Activated CD8-positive, alpha-beta memory T cell treated with anti-CD3 and anti-CD28 coated beads, Interleukin-2, amount 50 U/mL, for 24 hours (primary cell): ENCODE data around the gene ZBTB33.

ENCODE experiments used
- DNase-seq: peaks from one replicate; pipeline ENCODE4 v3.0.0-alpha.2; 2020; ENCODE audit errors: extremely low read depth

Gene ZBTB33

GRCh38 chrX:120250522-120251271 lies at the start of gene ZBTB33:
ZBTB33 (plus strand) TSS chrX:120250812; CDS start chrX:120253416, 2,604 bp downstream.
- DNase-seq = peak; percentile 57

- no peak for DNase-seq
These were observed 49.8 kb upstream of the ZBTB33 start for GRCh38 chrX:120200851-120201250.

GRCh38 chrX:120205816-120206753 lies 44.5 kb upstream of the ZBTB33 start:
- no peak for DNase-seq

- DNase-seq = no peak
These were observed 43.5 kb upstream of the ZBTB33 start for GRCh38 chrX:120207009-120207605.

- DNase-seq = peak; percentile 19
These were observed 37.0 kb upstream of the ZBTB33 start for GRCh38 chrX:120213438-120214265.

- no peak for DNase-seq
These were observed 27.2 kb upstream of the ZBTB33 start for GRCh38 chrX:120223374-120223773.

- no peak for DNase-seq
These were observed 26.2 kb upstream of the ZBTB33 start for GRCh38 chrX:120224388-120224787.

- no peak for DNase-seq
These were observed 22.3 kb upstream of the ZBTB33 start for GRCh38 chrX:120228187-120228908.

GRCh38 chrX:120235284-120235683 lies 15.3 kb upstream of the ZBTB33 start:
- no peak for DNase-seq

GRCh38 chrX:120236687-120237479 lies 13.7 kb upstream of the ZBTB33 start:
- DNase-seq = no peak

- DNase-seq = no peak
These were observed 11.7 kb upstream of the ZBTB33 start for GRCh38 chrX:120238933-120239332.

- DNase-seq = no peak
These were observed 7.8 kb upstream of the ZBTB33 start for GRCh38 chrX:120242813-120243212.

- no peak for DNase-seq
These were observed 6.2 kb upstream of the ZBTB33 start for GRCh38 chrX:120244395-120244734.

- DNase-seq = no peak
These were observed 5.7 kb upstream of the ZBTB33 start for GRCh38 chrX:120244735-120245498.

GRCh38 chrX:120251471-120252011 lies 929 bp downstream of the ZBTB33 start:
- DNase-seq = no peak

GRCh38 chrX:120253784-120254183 lies 3.2 kb downstream of the ZBTB33 start:
- no peak for DNase-seq

- no peak for DNase-seq
These were observed 9.8 kb downstream of the ZBTB33 start for GRCh38 chrX:120260369-120260768.

GRCh38 chrX:120262859-120263708 lies 12.5 kb downstream of the ZBTB33 start:
- DNase-seq = no peak
